Neural progenitor cell (in vitro differentiated cells): ENCODE data around the gene PRCC. TPM values are rescaled to one million over a fixed set of nuclear protein-coding genes. Genes with fewer than 3 reads are reported as not detected.

Experiments used
- DNase-seq: peaks from one replicate; pipeline ENCODE4 v3.0.0-alpha.2; 2016; ENCODE audit warnings: low spot score
- H2AFZ ChIP-seq: fragments of 200-600 bp; sonication (generic); replicated peaks from 2 replicates; pipeline ENCODE4 v1.6.1; 2016; ENCODE audit warnings: antibody characterized with exemption
- H3F3A ChIP-seq: fragments of 200-600 bp; sonication (generic); 2 replicates; pipeline ENCODE4 v1.6.1; 2016; ENCODE audit warnings: antibody characterized with exemption, low read depth
- H3K27ac ChIP-seq: fragments of 200-600 bp; sonication (generic); 2 replicates; pipeline ENCODE4 v1.5.1; 2016; ENCODE audit warnings: mild to moderate bottlenecking
- H3K27me3 ChIP-seq: fragments of 200-600 bp; sonication (generic); 2 replicates; pipeline ENCODE4 v1.6.1; 2016; ENCODE audit warnings: mild to moderate bottlenecking, moderate library complexity
- H3K36me3 ChIP-seq: fragments of 200-600 bp; sonication (generic); 2 replicates; pipeline ENCODE4 v1.5.1; 2016
- H3K4me1 ChIP-seq: fragments of 200-600 bp; sonication (generic); 2 replicates; pipeline ENCODE4 v1.6.1; 2016; ENCODE audit warnings: mixed run types
- H3K4me2 ChIP-seq: fragments of 200-600 bp; sonication (generic); 2 replicates; pipeline ENCODE4 v1.6.1; 2016
- H3K4me3 ChIP-seq: fragments of 200-600 bp; sonication (generic); 2 replicates; pipeline ENCODE4 v1.5.1; 2016
- H3K79me2 ChIP-seq: fragments of 200-600 bp; sonication (generic); 2 replicates; pipeline ENCODE4 v1.6.1; 2016; ENCODE audit warnings: low read depth
- H3K9ac ChIP-seq: fragments of 200-600 bp; sonication (generic); 2 replicates; pipeline ENCODE4 v1.6.1; 2016
- H3K9me3 ChIP-seq: fragments of 200-600 bp; sonication (generic); 2 replicates; pipeline ENCODE4 v1.5.1; 2016; ENCODE audit warnings: low read depth
- H4K20me1 ChIP-seq: fragments of 200-600 bp; sonication (generic); 2 replicates; pipeline ENCODE4 v1.6.1; 2016; ENCODE audit warnings: low read depth
- H3K27ac Mint-ChIP-seq: 3 replicates; pipeline ENCODE4 v1.8.0; 2021; ENCODE audit warnings: mixed read lengths
- H3K27me3 Mint-ChIP-seq: 2 replicates; pipeline ENCODE4 v1.8.0; 2022; ENCODE audit warnings: low read depth, mild to moderate bottlenecking, inconsistent platforms, moderate library complexity, mixed read lengths; ENCODE audit not compliant: insufficient read depth
- H3K36me3 Mint-ChIP-seq: 3 replicates; pipeline ENCODE4 v1.8.0; 2021; ENCODE audit warnings: mixed read lengths
- H3K4me1 Mint-ChIP-seq: 3 replicates; pipeline ENCODE4 v1.8.0; 2021; ENCODE audit warnings: mixed read lengths
- H3K4me3 Mint-ChIP-seq: 3 replicates; pipeline ENCODE4 v1.8.0; 2021; ENCODE audit warnings: mild to moderate bottlenecking, moderate library complexity, mixed read lengths
- H3K9me3 Mint-ChIP-seq: 3 replicates; pipeline ENCODE4 v1.8.0; 2020; ENCODE audit warnings: mixed read lengths
- EZH2 ChIP-seq: fragments of 200-600 bp; sonication (generic); IDR thresholded peaks from 2 replicates; pipeline ENCODE4 v1.6.1; 2017; ENCODE audit warnings: antibody characterized with exemption, mild to moderate bottlenecking, moderate library complexity
- EZH2phosphoT487 ChIP-seq: fragments of 200-600 bp; sonication (generic); IDR thresholded peaks from 2 replicates; pipeline ENCODE4 v1.6.1; 2017; ENCODE audit warnings: antibody characterized with exemption
- total RNA-seq: library from RNA; depleted of rRNA; stranded (reverse); fragments of >200 nt; gene quantifications from 2 replicates; pipeline ENCODE4 v1.2.3, GENCODE V29; 2015; ENCODE audit warnings: low replicate concordance
- TF ChIP-seq, protein P1 (sequence below): fragments of 200-600 bp; sonication (generic); IDR thresholded peaks from 2 replicates; pipeline ENCODE4 v1.5.1; 2017; ENCODE audit warnings: antibody characterized with exemption, mild to moderate bottlenecking

PRCC gene
- total RNA-seq, 1 donor from 2014 or later, result 30.1 TPM

DNA sequence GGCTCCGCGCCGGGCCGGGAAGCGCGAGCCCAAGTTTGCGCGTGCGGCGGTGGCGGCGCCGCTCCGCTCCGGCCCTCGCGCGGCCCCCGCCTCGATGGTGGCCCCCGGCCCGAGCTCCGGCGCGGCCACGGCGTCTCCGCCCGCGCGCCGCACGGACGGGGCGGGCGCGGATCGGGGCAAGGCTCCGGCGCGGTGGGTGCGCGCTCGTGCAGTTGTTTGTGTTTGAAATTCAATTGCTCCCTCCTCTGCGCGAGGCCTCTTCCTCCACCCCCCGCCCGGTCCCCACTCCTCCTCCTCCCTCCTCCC lies 15.9 kb upstream of the PRCC start, which contains the start of gene HDGF:
HDGF (minus strand) TSS at position 225 of the 306 bp plus-strand sequence. CDS start 246 bp downstream, outside the sequence.
- no peaks in the 10 kb centered on the region for H3K9me3 Mint-ChIP-seq
- H3F3A ChIP-seq, result peaks cover 47% of the 10 kb centered on the region
- TF ChIP-seq, protein P1, sequence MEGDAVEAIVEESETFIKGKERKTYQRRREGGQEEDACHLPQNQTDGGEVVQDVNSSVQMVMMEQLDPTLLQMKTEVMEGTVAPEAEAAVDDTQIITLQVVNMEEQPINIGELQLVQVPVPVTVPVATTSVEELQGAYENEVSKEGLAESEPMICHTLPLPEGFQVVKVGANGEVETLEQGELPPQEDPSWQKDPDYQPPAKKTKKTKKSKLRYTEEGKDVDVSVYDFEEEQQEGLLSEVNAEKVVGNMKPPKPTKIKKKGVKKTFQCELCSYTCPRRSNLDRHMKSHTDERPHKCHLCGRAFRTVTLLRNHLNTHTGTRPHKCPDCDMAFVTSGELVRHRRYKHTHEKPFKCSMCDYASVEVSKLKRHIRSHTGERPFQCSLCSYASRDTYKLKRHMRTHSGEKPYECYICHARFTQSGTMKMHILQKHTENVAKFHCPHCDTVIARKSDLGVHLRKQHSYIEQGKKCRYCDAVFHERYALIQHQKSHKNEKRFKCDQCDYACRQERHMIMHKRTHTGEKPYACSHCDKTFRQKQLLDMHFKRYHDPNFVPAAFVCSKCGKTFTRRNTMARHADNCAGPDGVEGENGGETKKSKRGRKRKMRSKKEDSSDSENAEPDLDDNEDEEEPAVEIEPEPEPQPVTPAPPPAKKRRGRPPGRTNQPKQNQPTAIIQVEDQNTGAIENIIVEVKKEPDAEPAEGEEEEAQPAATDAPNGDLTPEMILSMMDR, result no peak
- TF ChIP-seq EZH2phosphoT487, result no peak
- TF ChIP-seq EZH2, result no peak
- H3K36me3 ChIP-seq, result no peaks in the 10 kb centered on the region
- DNase-seq, result no peak
- H3K27me3 Mint-ChIP-seq, result peaks cover 2% of the 10 kb centered on the region
- peak within 1 kb of the TSS; percentile 95 for H2AFZ ChIP-seq
- H4K20me1 ChIP-seq, result peaks cover 14% of the 10 kb centered on the region
- H3K9ac ChIP-seq, result peak within 1 kb of the TSS; percentile 96
- H3K27me3 ChIP-seq, result no peaks in the 10 kb centered on the region
- peak within 1 kb of the TSS; percentile 100 for H3K4me3 ChIP-seq
- peaks cover 84% of the 10 kb centered on the region for H3K79me2 ChIP-seq
- H3K27ac ChIP-seq, result peak within 1 kb of the TSS; percentile 90
- H3K4me2 ChIP-seq, result peak within 1 kb of the TSS; percentile 100
- H3K4me1 ChIP-seq, result peaks cover 32% of the 10 kb centered on the region
- H3K4me1 Mint-ChIP-seq, result peaks cover 52% of the 10 kb centered on the region
- peak within 1 kb of the TSS; percentile 99 for H3K27ac Mint-ChIP-seq
- peaks cover 3% of the 10 kb centered on the region for H3K36me3 Mint-ChIP-seq
- H3K9me3 ChIP-seq, result no peaks in the 10 kb centered on the region
- H3K4me3 Mint-ChIP-seq, result peak within 1 kb of the TSS; percentile 100

DNA sequence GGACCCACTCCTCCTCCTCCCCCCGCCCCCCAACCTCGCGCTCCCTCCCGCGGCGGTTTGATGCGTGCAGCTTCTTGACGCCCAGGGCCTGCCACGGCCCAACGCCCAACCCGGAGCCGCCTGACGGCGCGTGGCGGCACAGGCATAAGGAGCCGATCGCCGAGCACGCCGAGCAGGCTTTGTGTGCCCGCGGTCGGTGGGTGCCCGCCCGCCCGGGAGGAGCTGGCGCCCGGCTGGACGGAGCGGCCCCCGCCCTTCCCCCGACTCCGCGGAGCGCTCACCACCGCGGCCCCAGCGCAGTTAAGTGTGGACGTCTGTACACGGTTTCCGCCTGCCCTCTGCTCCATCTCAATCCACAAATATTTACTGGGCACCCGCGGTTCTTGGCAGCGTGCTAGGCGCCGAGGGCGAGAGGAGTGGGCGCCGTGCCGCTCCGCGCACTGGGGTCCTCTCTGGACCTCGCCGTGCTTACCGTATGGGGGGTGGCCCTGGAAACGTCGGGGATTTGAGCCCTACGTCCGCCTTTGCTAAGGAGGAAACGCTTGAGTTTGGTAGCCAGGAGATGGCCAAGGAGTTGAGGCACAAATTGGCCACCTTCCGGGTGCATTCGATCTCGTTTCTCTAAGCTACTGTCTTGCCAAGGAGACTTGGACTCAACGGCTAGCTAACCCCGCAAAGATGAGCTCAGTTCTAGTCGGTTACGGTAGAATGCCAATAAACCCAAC lies 15.4 kb upstream of the PRCC start:
- H3K4me3 ChIP-seq, result peak overlapping the region; percentile 100
- DNase-seq, result peak; percentile 97
- H3K4me2 ChIP-seq, result peak overlapping the region; percentile 100
- peak overlapping the region; percentile 98 for H3K27ac Mint-ChIP-seq
- peak overlapping the region; percentile 96 for H3K9ac ChIP-seq
- H3K36me3 ChIP-seq, result no peaks in the 10 kb centered on the region
- peak overlapping the region; percentile 95 for H2AFZ ChIP-seq
- H3K4me3 Mint-ChIP-seq, result peak overlapping the region; percentile 96
- H3K79me2 ChIP-seq, result peaks cover 84% of the 10 kb centered on the region
- peaks cover 14% of the 10 kb centered on the region for H4K20me1 ChIP-seq
- no peaks in the 10 kb centered on the region for H3K9me3 ChIP-seq
- no peaks in the 10 kb centered on the region for H3K27me3 ChIP-seq
- peaks cover 31% of the 10 kb centered on the region for H3K4me1 ChIP-seq
- H3F3A ChIP-seq, result peaks cover 42% of the 10 kb centered on the region
- H3K36me3 Mint-ChIP-seq, result peaks cover 3% of the 10 kb centered on the region
- H3K9me3 Mint-ChIP-seq, result no peaks in the 10 kb centered on the region
- peaks cover 49% of the 10 kb centered on the region for H3K4me1 Mint-ChIP-seq
- H3K27me3 Mint-ChIP-seq, result peaks cover 2% of the 10 kb centered on the region
- no peak for TF ChIP-seq EZH2phosphoT487
- TF ChIP-seq, protein P1, result no peak
- TF ChIP-seq EZH2, result peak; percentile 44
- H3K27ac ChIP-seq, result peak overlapping the region; percentile 90

DNA sequence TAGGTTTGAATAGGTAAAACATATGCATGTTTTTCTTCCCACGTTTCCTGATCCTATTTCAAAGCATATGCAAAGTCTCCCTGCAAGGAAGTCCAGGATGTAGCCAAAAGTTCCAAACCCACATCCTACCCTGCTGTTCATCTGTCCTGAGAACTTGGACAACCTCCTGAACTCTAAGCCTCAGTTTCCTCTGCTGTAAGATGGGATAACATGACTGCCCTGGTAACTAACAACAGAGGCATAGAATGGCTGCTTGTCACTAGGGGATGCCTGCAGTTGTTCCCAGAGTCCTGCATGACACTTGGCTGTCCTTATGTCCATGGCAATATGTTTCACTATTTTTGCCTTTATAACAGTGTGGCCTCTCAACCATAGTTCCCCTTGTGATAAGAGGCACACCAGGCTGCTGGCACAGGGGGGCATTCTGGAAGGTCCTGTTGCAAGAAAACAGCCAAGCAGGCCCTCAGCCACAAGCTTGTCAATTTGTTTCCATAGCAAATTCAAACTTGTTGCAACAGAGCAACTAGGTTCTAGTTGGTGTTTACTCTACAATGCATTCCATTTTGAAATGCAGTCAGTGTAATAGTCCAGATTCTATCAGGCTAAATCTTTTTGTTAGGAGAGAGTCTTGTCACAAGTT lies 14.4 kb upstream of the PRCC start:
- peak overlapping the region; percentile 100 for H3K4me3 ChIP-seq
- Mint-ChIP-seq H3K27me3 (peaks cover 2% of the 10 kb centered on the region), H3K9me3 (no peaks in the 10 kb centered on the region), H3K36me3 (peaks cover 3% of the 10 kb centered on the region), H3K27ac (peak overlapping the region; percentile 90), H3K4me3 (peak overlapping the region; percentile 96), H3K4me1 (peaks cover 42% of the 10 kb centered on the region)
- H3K36me3 ChIP-seq, result no peaks in the 10 kb centered on the region
- peak overlapping the region; percentile 99 for H3K4me2 ChIP-seq
- no peak for DNase-seq
- H3K79me2 ChIP-seq, result peaks cover 77% of the 10 kb centered on the region
- peak overlapping the region; percentile 96 for H3K9ac ChIP-seq
- H2AFZ ChIP-seq, result no peak overlapping the region
- peaks cover 14% of the 10 kb centered on the region for H4K20me1 ChIP-seq
- peaks cover 24% of the 10 kb centered on the region for H3K4me1 ChIP-seq
- no peaks in the 10 kb centered on the region for H3K27me3 ChIP-seq
- TF ChIP-seq, protein P1, result no peak
- TF ChIP-seq EZH2 (no peak), EZH2phosphoT487 (no peak)
- peaks cover 33% of the 10 kb centered on the region for H3F3A ChIP-seq
- no peaks in the 10 kb centered on the region for H3K9me3 ChIP-seq
- no peak overlapping the region for H3K27ac ChIP-seq
